Measurements from ENCODE around the gene RALY.

RALY gene

DNA sequence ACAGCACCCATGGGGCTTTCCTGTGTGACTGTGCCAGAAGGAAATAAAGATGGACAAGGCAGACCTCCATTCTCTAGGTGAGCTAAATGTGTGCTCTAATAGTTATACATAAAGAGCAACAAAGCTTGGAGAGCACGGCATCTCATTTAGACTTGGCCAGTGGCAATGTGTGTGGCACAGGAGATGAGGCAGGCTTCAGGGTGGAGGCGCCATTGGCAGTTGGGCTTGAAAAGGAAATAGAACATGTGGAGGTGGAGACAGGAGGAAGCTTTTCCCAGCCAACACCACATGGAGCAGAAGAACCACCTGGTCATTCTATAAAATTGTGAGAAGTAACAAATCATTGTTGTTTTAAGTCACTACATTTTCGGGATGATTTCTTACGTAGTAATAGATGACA lies 3.6 kb upstream of the RALY start:
- DNase-seq = no peak

DNA sequence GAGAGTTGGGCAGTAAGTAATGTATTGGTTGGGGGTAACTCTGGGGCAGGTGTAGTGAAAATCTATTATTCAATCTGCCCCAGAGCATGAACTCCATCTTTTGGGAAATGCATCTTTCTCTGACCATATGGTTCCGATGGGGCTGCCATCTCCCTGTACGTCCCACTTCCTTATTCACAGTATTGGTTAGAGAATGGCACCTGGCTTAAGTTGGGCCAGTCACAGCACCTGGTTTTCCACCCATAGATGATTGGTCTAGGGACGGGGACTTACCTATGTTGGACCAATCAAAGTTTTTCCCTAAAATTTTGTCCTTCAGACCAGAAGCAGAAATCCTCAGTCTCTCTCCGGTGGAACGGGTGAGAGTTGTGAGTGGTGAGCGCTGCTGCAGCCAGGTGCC lies 2.2 kb upstream of the RALY start:
- DNase-seq = no peak

DNA sequence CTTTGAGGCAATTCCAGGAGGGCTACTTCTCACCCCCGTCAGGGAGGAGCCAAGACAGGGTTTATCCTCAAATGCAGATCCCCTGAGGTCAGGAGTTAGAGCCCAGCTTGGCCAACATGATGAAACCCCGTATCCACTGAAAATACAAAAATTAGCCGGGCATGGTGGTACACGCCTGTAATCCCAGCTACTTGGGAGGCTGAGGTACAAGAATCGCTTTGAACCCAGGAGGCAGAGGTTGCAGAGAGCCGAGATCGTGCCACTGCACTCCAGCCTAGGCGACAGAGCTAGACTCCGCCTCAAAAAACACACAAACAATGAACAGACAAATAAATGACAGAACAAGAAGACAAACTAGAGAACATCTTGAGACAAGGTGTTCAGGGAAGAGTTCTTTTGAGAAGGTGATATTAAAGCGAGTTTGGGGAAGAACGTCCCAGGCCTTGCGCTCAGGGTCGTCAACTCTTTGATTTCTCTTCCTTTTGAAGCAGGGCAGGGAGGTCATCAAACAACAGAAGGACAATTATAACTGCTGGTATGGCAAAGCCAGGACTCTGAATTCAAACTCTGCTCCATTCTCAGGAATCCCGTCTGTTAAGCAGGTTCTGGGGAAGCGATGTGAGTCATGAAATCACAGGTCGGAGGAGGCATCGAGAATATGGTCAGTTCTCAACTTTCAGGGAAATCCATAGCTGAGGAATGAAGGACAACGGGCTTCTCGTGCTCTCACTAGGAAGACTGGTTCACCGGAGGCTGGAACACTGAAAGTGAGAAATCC lies 1.4 kb upstream of the RALY start:
- peak; percentile 59 for DNase-seq

DNA sequence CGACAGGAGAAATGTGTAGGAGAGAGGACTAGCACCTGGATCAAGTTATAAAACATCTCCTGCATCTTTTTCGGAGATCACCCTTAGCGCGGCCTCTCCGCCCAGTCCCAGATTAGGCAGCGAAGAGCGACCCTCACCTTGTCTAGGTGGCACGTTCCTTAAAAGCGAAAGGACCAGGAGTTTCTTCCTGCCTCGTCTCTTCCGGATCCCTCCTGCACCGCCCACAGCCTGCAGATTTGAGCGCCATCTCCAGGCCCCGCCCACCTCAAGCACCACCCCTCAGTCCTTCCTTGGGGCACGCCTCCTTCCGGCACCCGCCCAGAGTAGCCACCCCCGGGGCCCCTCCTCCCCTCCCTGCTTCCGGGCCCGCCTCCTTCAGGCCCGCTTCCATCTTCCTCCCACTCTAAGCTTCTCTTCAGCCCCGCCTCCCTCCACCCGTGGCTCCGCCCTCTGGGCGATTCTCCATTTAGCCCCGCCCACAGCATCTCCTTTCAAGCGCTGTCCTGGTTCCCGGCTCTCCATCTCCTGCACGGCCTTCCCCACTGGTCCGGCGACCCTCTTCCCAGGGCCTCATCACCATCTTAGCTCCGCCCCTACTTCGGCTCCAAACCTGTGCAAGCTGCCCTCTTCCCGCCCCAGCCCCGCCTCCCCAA lies 662 bp upstream of the RALY start:
- peak; percentile 99 for DNase-seq

DNA sequence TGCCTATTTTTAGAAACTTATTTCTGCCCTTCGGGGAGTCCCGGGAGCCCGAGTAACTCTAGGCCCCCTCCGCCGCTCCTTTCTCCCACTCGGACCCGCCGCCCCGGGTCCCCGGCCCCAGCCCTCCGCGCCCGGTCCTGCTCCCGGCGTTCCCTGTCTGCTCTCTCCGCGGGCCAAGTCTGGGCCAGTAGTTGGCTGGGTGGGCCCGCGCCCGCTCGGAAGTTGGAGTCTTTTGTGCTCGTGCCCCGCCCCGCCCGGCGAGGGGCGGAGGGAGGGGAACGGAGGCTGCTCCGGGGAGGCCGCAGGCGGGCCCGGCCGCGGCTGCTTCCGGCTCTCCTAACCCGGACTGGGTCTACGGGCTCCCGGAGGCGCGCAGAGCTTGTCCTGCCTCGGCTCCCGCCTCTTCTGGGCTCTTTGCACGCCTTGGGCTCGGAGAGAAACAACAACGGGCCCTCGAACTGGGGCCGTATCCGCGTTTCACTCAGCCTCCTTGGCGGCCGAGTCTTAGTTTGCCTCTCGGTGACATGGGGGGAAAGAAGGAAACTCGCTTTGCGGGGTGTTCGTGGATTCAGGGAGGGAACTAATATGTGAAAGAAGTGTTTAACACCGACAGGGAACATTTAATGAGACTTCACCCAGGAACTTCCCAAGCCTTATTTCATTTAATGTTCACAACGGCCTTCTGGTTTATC lies 657 bp downstream of the RALY start:
- DNase-seq = peak; percentile 26

DNA sequence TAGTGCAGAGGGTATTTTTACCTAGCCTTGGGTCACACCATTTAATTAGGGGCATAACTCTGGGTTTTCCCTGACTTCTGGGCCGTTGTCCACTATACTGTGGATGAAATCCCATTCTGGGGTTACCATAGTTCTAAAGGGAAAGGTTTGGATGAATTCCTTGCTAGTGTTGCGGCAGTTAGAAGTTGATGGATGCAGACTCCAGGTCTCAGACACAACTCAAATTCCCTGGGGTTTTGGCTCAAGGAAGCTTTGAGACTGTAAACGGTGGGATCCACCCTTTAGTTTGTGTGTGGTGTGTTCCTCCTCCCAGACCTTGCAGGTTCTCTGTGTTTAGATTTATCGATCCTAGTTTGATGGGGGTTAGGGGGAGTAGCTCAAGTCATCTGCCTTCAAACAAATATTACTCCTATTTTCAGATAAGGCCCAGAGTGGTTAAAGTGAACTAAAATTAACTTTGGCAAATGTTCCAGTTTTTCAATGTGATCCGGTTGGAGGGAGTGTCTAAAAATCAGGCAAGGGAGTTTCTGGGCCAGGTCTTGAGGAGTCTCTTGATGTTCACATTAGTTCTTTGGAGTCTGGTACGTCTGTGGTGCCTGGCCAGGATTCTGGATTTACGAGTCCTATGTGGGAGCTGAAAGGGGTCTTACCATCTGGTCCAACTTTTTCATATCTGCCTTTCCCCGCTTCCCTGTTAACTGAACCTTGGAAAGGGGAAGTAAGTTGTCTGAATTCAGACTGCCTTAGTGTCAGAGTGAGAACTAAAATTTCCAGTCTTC lies 1.5 kb downstream of the RALY start:
- peak; percentile 13 for DNase-seq

DNA sequence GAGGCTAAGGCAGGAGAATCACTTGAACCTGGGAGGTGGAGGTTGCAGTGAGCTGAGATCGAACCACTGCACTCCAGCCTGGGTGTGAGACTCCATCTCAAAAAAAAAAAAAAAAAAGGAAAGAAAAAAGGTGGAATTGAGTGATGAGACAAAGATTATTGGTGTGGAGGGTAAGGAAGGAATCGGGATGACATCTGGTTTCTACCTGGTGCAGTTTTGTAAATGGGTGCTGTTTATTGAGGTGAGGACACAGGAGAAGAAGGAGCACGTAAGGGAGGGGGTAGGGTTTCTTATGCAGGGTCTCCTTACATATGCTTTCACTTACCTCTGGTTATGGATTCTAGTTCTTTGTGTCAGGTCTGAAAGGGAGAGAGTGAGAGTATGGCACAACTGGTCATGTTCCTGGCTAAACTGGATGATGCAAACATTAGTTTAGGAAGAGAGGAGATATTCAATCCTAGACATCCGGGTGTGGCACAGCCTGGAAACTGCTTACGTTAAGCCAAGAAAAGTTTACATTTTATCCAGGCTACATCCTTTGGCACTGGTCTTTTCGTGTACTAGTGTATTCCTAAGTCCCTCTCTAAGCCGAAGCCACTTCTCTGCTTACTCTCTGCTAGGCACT lies 5.4 kb downstream of the RALY start:
- DNase-seq = no peak

DNA sequence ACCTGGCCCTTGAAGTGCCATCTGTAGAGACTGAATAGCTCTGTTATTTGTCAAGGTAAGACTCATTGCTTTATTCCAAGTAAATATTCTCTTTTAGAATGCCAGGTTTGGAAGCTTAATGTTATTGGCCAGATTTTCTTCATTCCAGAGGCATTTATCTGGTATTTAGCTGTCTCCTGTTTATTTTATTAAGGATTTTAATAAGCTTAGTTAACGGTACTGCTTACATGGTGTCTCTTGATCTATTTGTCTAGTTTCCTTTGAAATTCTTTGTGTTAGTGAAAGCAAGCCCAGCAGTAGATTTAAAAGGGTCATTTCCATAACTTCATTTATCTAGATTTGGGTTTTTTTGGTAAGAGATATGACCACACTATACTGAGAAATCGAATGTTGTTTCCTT lies 7.7 kb downstream of the RALY start:
- DNase-seq = no peak

DNA sequence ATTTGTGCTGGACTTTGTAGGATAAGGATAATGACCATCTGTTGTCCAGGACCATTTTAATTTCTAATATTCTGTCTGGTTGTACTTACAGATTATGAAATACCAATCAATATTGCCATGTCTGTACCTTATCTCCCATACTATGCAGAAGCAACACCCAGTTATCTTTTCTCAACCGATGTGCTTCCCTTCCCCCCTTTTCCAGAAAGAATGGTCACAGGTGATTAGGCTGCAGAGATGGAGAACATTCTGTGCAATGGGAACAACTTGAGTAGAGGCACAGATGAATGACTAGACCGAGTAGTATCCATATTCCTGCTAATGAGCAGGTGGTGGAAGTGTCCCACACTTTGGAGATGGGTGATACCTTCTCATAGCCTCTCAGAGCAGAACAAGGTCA lies 10.5 kb downstream of the RALY start:
- no peak for DNase-seq

DNA sequence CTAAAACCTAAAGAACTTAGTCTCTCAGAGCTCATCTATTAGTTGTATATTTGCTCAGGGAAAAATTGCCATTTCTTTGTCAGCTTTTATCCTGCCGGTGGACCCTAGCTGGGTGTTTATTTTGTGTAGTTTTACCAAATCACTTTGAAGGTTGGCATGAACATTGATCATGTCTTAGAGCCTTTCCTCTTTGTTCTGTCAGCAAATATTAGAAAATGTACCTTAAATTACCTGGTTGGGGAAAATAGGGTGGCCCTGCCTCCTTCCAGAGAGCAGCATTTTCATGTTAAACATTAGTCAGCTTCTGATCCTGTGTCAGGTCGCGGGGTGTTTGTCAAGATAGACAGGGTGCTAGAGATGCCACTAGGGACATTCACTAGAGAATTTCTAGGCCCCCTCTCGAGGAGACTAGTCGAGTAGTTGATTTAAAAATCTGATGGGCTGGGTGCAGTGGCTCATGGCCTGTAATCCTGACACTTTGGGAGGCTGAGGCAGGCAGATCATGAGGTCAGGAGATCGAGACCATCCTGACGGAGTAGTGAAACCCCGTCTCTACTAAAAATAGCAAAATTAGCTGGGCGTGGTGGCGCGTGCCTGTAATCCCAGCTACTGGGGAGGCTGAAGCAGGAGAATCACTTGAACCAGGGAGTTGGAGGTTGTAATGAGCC lies 11.2 kb downstream of the RALY start:
- no peak for DNase-seq

DNA sequence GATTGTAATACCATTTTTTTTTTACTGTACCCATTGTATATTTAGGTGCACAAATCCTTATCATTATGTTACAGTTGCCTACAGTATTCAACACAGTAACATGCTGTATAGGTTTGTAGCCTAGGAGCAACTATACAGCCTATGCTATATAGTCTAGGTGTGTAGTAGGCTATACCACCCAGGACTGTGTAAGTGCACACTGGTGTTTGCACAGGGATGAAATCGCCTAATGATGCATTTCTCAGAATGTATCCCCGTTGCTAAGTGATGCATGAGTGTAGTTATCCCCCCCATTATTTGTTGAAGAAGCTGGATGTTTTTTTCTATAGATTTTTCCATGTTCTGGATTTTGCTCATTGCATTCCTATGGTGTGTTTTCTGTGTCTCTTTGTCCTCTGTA lies 12.9 kb downstream of the RALY start:
- DNase-seq = no peak

DNA sequence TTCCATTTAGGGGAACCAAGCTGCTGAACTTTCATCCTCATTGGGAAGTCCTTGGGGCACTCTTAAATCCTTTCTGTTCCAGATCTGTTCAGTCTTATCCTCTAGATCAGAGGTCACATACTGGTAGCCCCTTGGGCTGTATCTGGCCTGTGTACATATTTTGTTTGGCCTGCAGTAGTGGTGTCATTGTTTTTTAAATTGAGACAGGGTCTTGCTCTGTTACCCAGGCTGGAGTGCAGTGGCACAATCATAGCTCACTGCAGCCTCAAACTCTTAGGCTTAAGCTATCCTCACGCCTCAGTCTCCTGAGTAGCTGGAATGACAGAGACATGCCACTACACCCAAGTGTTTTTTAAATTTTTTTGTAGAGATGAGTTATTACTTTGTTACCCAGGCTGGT lies 14.8 kb downstream of the RALY start:
- DNase-seq = no peak

DNA sequence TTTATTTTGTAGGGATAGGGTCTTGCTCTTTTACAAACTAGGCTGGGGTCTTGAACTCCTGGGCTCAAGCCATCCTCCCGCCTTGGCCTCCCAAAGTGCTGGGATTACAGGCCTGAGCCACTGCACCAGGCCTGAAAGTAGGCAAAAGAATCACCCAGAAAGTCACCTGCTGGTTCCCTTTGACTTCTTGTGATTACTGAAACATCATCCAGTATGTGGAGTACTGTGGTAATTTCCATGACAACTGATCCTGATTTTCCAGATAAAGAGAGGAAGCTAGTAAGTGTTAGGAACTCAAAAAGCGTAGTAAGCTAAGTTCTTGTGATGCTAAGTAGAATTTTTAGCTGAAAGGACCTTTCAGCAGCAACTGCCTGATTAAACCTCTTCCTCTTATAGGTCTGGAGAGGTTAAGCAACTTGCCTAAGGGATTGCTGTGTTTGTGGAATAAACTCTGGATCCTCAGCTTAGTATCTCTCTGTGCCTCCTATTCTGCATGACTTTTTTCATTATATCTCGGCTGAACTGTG lies 16.8 kb downstream of the RALY start:
- DNase-seq = no peak

DNA sequence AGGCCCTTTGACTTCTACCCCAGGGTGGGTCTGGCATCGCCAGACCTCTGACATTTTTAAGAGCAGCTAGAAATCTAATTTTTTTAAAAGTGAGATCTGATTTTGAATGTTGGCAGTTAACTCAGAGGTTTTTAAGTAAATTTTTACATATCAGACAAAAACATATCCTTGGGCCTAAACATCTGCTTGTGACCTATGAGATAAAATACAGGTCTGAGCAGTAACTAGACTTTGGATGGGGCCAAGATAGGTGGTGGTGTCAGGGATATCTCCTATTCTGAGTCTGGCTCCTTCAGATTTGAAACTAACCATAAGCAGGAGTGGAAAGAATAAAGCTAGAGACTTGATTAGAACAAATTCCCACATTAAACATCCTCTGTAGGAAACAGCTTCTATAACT lies 17.6 kb downstream of the RALY start:
- DNase-seq = no peak

DNA sequence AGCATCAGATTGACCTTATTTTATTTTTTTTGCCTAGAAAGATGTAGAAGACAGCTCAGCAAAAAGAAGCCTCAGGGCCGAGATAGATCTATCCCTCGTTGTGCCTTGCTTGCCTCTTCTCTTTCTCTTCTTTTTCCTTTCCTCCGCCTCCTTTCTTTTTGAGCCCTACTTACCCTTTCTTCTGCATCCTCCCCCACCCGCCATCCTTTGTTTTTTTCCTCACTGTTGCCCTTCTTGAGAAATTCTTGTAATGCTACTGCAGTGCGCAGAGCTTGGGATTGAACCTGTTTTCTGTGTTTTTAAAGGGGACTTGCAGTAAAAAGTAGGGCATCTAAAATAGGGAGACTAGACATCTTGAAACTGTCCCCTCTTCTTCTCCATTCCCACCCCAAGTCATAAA lies 18.6 kb downstream of the RALY start:
- DNase-seq = no peak

DNA sequence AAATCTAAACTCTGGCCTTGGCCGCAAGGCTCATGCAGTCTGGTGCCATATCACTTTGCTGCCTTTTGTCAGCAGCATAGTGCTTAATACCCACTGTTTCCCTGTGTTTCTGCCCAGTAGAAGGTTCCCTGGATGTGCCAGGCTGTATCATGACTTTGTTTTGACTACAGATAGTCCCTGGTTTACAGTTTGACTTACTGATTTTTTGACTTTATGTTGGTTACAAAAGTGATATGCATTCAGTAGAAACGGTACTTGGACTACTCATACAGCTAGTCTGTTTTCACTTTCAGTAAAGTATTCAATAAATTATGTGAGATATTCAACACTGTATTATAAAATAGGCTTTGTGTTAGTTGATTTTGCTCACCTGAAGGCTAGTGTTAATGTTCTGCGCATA lies 19.0 kb downstream of the RALY start:
- DNase-seq = no peak

DNA sequence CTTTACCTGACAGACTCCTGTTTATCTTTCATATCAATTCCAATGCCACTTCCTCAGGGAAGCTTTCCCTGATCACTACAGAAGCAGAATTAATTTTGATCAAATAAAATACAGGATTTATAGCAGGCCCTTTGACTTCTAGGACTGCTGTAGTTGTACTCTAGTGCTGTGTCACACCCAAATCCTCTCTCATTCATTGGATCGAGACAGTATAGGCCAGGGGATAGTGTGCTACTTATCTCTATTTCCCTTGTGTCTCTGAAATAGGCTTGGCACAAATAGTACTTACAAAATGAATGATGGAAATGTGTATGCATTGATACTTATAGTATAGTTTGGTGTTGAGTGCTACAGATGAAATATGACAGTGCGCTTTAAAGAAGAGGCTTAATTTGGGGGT lies 19.8 kb downstream of the RALY start:
- DNase-seq = no peak

DNA sequence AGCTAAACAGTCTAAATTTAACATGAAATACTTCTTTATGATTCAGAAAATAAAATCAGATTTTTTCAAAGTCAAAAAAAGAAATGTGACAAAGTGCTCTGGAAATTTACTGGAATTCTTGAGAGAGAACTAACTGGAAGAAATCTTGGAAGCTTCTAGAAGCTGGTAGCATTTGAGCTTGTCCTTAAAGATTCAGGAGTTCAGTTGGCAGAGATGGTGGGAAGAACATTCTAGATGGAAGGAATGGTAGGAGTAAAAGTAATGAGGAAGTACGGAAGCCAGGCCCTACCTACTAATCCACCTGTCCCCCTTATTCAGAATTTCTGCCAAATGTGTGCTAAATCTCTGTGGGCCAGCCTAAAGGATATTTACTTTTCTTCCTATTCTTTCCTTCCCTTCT lies 21.2 kb downstream of the RALY start:
- no peak for DNase-seq

DNA sequence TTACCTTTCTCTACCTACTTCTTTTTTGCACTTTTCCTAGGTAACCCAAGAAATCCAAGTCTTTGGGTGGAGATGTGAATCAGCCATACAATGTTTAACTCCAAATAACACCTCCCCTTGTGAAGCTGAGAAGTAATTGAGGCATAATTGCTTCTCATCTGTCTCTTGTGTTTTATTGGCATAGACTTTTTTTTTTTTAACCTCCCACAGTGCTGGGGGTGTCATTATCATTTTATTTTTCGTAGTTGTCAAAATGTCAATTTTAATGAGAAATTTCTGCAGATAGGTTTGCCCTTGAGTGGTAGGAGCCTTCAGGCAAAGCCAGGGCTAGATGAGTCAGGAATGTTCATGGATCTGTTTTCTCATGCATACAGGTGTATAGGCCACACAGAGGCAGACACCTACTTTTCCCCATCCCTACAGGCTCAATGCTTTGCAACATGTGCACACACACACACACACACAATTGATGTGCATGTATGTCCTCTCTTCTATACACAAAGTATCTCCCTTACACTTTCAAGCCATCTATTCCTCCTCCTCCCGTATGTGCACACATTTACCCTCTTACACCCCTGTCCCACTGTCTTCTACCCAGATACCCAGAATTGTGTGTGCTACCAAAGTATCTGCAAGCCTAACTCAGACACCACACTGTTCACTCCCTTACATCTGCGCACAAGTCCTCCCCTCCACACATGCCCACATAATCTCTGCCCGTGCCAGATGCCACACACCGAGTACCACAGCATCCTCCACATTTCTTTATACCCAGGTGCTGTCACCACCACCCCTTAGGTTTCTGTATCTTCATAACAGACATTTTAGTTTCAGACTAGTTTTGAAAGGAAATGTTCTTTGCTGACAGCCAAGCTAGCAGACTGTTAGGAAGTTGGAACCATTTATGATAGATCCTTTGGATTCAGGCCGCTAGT lies 22.0 kb downstream of the RALY start:
- DNase-seq = no peak

DNA sequence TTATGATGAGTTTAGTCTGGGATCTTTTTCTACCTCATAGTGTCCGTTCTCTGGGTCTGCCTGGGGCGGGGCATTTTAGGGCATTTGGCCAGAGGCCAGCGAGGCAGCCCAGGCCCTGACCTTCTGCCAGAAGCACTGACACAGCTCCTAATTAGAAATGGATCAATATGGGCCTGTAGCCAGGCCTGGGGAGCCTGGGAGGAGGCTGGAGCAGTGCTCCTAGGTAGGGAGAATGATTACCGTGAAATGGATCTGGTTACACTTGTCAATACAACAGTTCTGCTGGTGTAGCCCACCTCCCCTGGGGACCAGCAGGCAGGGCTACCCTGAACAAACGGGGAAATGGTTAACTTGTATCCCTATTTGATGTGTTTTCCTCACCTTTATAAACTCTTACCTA lies 23.0 kb downstream of the RALY start:
- DNase-seq = no peak

DNA sequence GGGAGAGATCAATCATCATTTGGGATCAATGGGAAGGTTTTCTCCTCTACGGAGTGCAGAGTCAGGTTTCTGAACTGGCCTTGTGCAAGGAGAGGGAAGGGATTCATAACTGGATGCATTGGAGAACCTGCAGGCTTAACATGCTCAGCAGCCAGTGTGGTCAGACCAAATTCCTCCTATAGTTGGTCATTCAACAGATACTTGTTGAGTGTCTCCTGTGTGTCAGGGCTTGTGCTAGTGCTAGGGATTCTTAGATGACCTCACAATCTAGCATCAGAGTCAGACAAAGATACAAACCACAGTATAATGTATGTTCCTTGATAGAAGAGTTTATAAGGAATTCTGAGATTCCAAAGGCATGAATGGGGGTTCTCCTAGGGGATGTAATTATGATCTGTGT lies 23.9 kb downstream of the RALY start:
- DNase-seq = no peak

Data from DMS79 treated with DMSO at 0.1 percent for 48 hours (cell line).